Measurements from ENCODE around the gene CEP70. TPM values are rescaled to one million over a fixed set of nuclear protein-coding genes. Genes with fewer than 3 reads are reported as not detected.

Gene CEP70
- total and polyA plus RNA-seq, 10 donors: 2.7 to 19.0 (median 14.1) TPM

GRCh38 chr3:138594935-138595610, 1.0 kb upstream of the CEP70 start:
- TF ChIP-seq, protein P1, sequence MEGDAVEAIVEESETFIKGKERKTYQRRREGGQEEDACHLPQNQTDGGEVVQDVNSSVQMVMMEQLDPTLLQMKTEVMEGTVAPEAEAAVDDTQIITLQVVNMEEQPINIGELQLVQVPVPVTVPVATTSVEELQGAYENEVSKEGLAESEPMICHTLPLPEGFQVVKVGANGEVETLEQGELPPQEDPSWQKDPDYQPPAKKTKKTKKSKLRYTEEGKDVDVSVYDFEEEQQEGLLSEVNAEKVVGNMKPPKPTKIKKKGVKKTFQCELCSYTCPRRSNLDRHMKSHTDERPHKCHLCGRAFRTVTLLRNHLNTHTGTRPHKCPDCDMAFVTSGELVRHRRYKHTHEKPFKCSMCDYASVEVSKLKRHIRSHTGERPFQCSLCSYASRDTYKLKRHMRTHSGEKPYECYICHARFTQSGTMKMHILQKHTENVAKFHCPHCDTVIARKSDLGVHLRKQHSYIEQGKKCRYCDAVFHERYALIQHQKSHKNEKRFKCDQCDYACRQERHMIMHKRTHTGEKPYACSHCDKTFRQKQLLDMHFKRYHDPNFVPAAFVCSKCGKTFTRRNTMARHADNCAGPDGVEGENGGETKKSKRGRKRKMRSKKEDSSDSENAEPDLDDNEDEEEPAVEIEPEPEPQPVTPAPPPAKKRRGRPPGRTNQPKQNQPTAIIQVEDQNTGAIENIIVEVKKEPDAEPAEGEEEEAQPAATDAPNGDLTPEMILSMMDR (IDR thresholded peaks at IDR 0.05 in 8 of 11, conservative IDR thresholded peaks at IDR 0.05 in 3 of 11): peak in 2 of 11 experiments; percentile 2 to 21
- no peak for TF ChIP-seq POLR2A (IDR thresholded peaks at IDR 0.05)
- TF ChIP-seq POLR2AphosphoS5 (IDR thresholded peaks at IDR 0.05): no peak
- Histone ChIP-seq H3K27ac (peak overlapping the region in 7 of 8 donors; percentile 80 to 94 (median 86)), H3K27me3 (replicated peaks in 1 of 7) (peaks cover 0 to 9% (median 0%) of the 10 kb centered on the region in 7 donors), H3K36me3 (peaks cover 0 to 4% (median 0%) of the 10 kb centered on the region in 6 donors), H3K9me3 (peaks cover 0 to 6% (median 2%) of the 10 kb centered on the region in 8 donors), H3K4me3 (peak overlapping the region in 7 of 8 donors; percentile 61 to 89 (median 75)), H3K4me1 (peaks cover 0 to 31% (median 12%) of the 10 kb centered on the region in 6 donors)
- no peak for DNase-seq
- intact Hi-C loops (cut with DNase I; ENCODE audit: low total_unique reads): loop anchor here (2.0 to 10.0 kb wide), 2 partner anchors 80 to 322 kb away; no protein-coding TSS in a partner anchor
- WGBS, 5 donors: 22 to 35% (median 29%) methylated on average over 6 of the region's 6 CpGs

- H3K4me3 ChIP-seq: peak overlapping the region; percentile 61 to 89 (median 74)
- peaks cover 0 to 31% (median 12%) of the 10 kb centered on the region in 6 donors for H3K4me1 ChIP-seq
- 9 to 13% (median 11%) methylated on average over 21 to 22 of the region's 22 CpGs for WGBS, 5 donors
- peaks cover 0 to 9% (median 0%) of the 10 kb centered on the region in 7 donors for H3K27me3 ChIP-seq (replicated peaks in 1 of 7)
- intact Hi-C loops (cut with DNase I; ENCODE audit: low total_unique reads): loop anchor here (2.0 to 10.0 kb wide), 2 partner anchors 81 to 323 kb away; no protein-coding TSS in a partner anchor
- peaks cover 0 to 4% (median 0%) of the 10 kb centered on the region in 6 donors for H3K36me3 ChIP-seq
- no peak for DNase-seq
- H3K27ac ChIP-seq: peak overlapping the region; percentile 71 to 94 (median 86)
- H3K9me3 ChIP-seq: peaks cover 0 to 4% (median 1%) of the 10 kb centered on the region in 8 donors
- TF ChIP-seq, protein P1 (IDR thresholded peaks at IDR 0.05 in 8 of 11, conservative IDR thresholded peaks at IDR 0.05 in 3 of 11): no peak
- TF ChIP-seq POLR2A (IDR thresholded peaks at IDR 0.05): no peak
- TF ChIP-seq POLR2AphosphoS5 (IDR thresholded peaks at IDR 0.05): no peak
These were observed 441 bp downstream of the CEP70 start for GRCh38 chr3:138593488-138594149.

DNA sequence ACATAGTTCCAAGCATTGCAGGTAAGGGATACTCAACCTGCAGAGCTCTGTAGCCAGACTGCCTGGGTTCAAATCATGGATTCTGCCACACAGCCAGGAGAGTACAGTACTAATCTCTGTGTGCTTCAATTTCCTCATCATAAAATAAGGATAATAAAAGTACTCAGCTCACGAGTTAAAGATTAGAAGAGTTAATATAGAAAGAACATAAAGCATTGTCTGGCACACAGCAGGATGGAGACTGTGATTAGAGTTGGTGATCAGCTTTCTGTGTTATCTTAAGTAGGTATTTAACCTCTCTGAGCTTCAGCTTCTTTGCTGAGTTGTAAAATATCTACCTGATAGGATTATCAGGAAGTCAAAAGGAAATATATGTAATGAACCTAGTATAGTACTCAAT, 2.7 kb downstream of the CEP70 start:
- no peak overlapping the region for H3K4me3 ChIP-seq
- WGBS, 5 donors: 74 to 88% (median 82%) methylated on average over 1 of the region's 1 CpG
- no peak for TF ChIP-seq POLR2A (IDR thresholded peaks at IDR 0.05)

DNA sequence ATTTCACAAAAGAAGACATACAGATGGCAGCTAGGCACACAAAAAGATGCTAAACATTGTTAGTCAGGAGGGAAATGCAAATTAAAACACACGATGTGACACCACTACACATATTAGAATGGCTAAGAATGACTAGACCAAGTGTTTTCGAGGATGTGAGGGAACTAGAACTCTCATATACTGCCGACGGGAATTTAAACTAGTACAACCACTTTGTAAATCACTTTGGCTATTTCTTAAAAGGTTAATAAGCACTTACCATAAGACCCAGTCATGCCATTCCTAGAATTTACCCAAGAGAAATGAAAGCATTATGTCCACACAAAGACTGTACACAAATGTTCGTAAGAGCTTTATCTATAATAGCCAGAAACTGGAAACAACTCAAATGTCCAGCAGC, 5.6 kb downstream of the CEP70 start:
- WGBS, 5 donors: 77 to 92% (median 86%) methylated on average over 5 of the region's 5 CpGs
- Histone ChIP-seq H3K9me3 (no peaks in the 10 kb centered on the region), H3K4me1 (peaks cover 0 to 12% (median 6%) of the 10 kb centered on the region in 6 donors), H3K36me3 (peaks cover 0 to 4% (median 0%) of the 10 kb centered on the region in 6 donors), H3K27me3 (replicated peaks in 1 of 7) (peaks cover 0 to 1% (median 0%) of the 10 kb centered on the region in 7 donors), H3K4me3 (no peak overlapping the region), H3K27ac (no peak overlapping the region)
- no peak for DNase-seq
- intact Hi-C loops (cut with DNase I; ENCODE audit: low total_unique reads): no loop called here
- TF ChIP-seq POLR2A (IDR thresholded peaks at IDR 0.05): no peak
- TF ChIP-seq, protein P1 (IDR thresholded peaks at IDR 0.05 in 8 of 11, conservative IDR thresholded peaks at IDR 0.05 in 3 of 11): no peak
- TF ChIP-seq POLR2AphosphoS5 (IDR thresholded peaks at IDR 0.05): no peak

More for the DNA sequence above, 2.7 kb downstream of the CEP70 start:
- intact Hi-C loops (cut with DNase I; ENCODE audit: low total_unique reads): loop anchor here (10.0 kb wide), 1 partner anchor 83 kb away; no protein-coding TSS in a partner anchor
- Histone ChIP-seq H3K27me3 (replicated peaks in 1 of 7) (peaks cover 0 to 9% (median 0%) of the 10 kb centered on the region in 7 donors), H3K36me3 (peaks cover 0 to 4% (median 0%) of the 10 kb centered on the region in 6 donors), H3K27ac (no peak overlapping the region), H3K4me1 (peaks cover 0 to 31% (median 12%) of the 10 kb centered on the region in 6 donors), H3K9me3 (no peaks in the 10 kb centered on the region)
- DNase-seq: no peak

All from spleen (tissue), 11 donors.